Fibroblast of mammary gland (primary cell): ENCODE measurements around the gene KIF14.

Experiments
- DNase-seq: peaks from one replicate; pipeline ENCODE4 v3.0.0-alpha.2; 2010; ENCODE audit warnings: low read depth
- H3K4me3 ChIP-seq: 2 replicates; pipeline ENCODE4 v1.5.1; 2011; ENCODE audit warnings: low read depth, mild to moderate bottlenecking, low read length, moderate library complexity; ENCODE audit not compliant: control insufficient read depth
- CTCF ChIP-seq: conservative IDR thresholded peaks from 2 replicates; pipeline ENCODE4 v1.5.1; 2011; ENCODE audit warnings: low read depth, low read length, inconsistent platforms; ENCODE audit not compliant: control insufficient read depth, insufficient read depth

The KIF14 gene

GRCh38 chr1:200644021-200644420, 23.5 kb upstream of the KIF14 start:
- no peak for TF ChIP-seq CTCF
- DNase-seq = no peak
- H3K4me3 ChIP-seq = no peak overlapping the region

- no peak for DNase-seq
- no peak overlapping the region for H3K4me3 ChIP-seq
- no peak for TF ChIP-seq CTCF
Measured at GRCh38 chr1:200642481-200642880, 21.9 kb upstream of the KIF14 start.

GRCh38 chr1:200640963-200641401, 20.4 kb upstream of the KIF14 start:
- peak; percentile 30 for DNase-seq
- no peak overlapping the region for H3K4me3 ChIP-seq
- TF ChIP-seq CTCF = no peak

- no peak for DNase-seq
- TF ChIP-seq CTCF = no peak
- no peak overlapping the region for H3K4me3 ChIP-seq
Measured at GRCh38 chr1:200640373-200640962, 19.9 kb upstream of the KIF14 start.

- H3K4me3 ChIP-seq = no peak overlapping the region
- DNase-seq = no peak
- TF ChIP-seq CTCF = no peak
Measured at GRCh38 chr1:200638073-200638472, 17.5 kb upstream of the KIF14 start.

- no peak for DNase-seq
- no peak for TF ChIP-seq CTCF
- H3K4me3 ChIP-seq = no peak overlapping the region
Measured at GRCh38 chr1:200636681-200637080, 16.1 kb upstream of the KIF14 start.

GRCh38 chr1:200634261-200635122, 13.9 kb upstream of the KIF14 start:
- no peak overlapping the region for H3K4me3 ChIP-seq
- peak; percentile 9 for TF ChIP-seq CTCF

More at GRCh38 chr1:200634261-200635122, 13.9 kb upstream of the KIF14 start:
- no peak for DNase-seq
